A549 (cell line): ENCODE data around the gene TFAP2B. TPM values are rescaled to one million over a fixed set of nuclear protein-coding genes. Genes with fewer than 3 reads are reported as not detected.

Source experiments
- ATAC-seq, 2 experiments: fragments of 200-7000 bp in 1 of 2; fragments of >200 bp in 1 of 2; cut with Nextera tagmentation in 1 of 2; cut with Tn5 transposase in 1 of 2; 3 replicates each; pipeline versions ENCODE4 v1.8.0 to v1.9.1; 2018 to 2020; ENCODE audit warnings: mild to moderate bottlenecking in 1 of 2, moderate library complexity in 1 of 2
- CTCF ChIA-PET: fragments of 300-600 bp; sonication (Branson Sonifier 250); formaldehyde crosslinking; extraction: SDS; loops from one replicate; lab custom pipeline; 2021; ENCODE audit warnings: antibody characterized with exemption, inconsistent platforms; lab: Yijun Ruan, JAX
- POLR2A ChIA-PET: fragments of 350-600 bp; formaldehyde crosslinking; extraction: SDS; loops from one replicate; lab custom pipeline; 2021; ENCODE audit warnings: antibody characterized with exemption, inconsistent platforms; lab: Yijun Ruan, JAX
- DNase-seq, 2 experiments: peaks; one replicate each; pipeline versions ENCODE4 v3.0.0 to v3.0.0-alpha.2; 2011 to 2016; ENCODE audit warnings: low read depth in 1 of 2, low spot score in 1 of 2
- FAIRE-seq: peaks from 2 replicates; lab custom pipeline; 2011; peaks lifted over from hg19 to GRCh38; lab: Jason Lieb, UNC
- H3K27ac ChIP-seq, 2 experiments: fragments of >200 bp; sonication (Bioruptor Twin); formaldehyde crosslinking; 3 replicates each; pipeline ENCODE4 v1.5.1; 2016 to 2017
- H3K4me1 ChIP-seq: fragments of >200 bp; sonication (Bioruptor Twin); formaldehyde crosslinking; 3 replicates; pipeline ENCODE4 v1.6.1; 2016
- H3K4me2 ChIP-seq: fragments of >200 bp; sonication (Bioruptor Twin); formaldehyde crosslinking; 3 replicates; pipeline ENCODE4 v1.6.1; 2016
- H3K4me3 ChIP-seq: fragments of >200 bp; sonication (Bioruptor Twin); formaldehyde crosslinking; 3 replicates; pipeline ENCODE4 v1.5.1; 2016
- H3K9me3 ChIP-seq: fragments of >200 bp; sonication (Bioruptor Twin); formaldehyde crosslinking; 3 replicates; pipeline ENCODE4 v1.6.1; 2016
- CBX2 ChIP-seq: fragments of 200-600 bp; sonication (generic); IDR thresholded peaks from 2 replicates; pipeline ENCODE4 v1.6.1; 2016; ENCODE audit warnings: low read depth, mild to moderate bottlenecking, borderline replicate concordance
- CBX8 ChIP-seq: fragments of 200-600 bp; sonication (generic); IDR thresholded peaks from 2 replicates; pipeline ENCODE4 v1.6.1; 2016
- CEBPB ChIP-seq, 2 experiments: fragments of >200 bp in 1 of 2; sonication (Bioruptor Twin) in 1 of 2; formaldehyde crosslinking in 1 of 2; IDR thresholded peaks; 2 replicates each; pipeline ENCODE4 v1.6.1; 2012 to 2016
- CHD2 ChIP-seq: fragments of 150-350 bp; IDR thresholded peaks from 2 replicates; pipeline ENCODE4 v1.6.1; 2014; ENCODE audit warnings: low read length; ENCODE audit not compliant: partially characterized antibody
- CHD4 ChIP-seq: fragments of 200-600 bp; sonication (generic); IDR thresholded peaks from 2 replicates; pipeline ENCODE4 v1.6.1; 2016; ENCODE audit warnings: antibody characterized with exemption, mild to moderate bottlenecking, borderline replicate concordance
- EHF ChIP-seq: fragments of 250-450 bp; sonication (Bioruptor Pico); IDR thresholded peaks from 2 replicates; pipeline ENCODE4 v1.5.0; 2020; ENCODE audit warnings: mild to moderate bottlenecking
- EP300 ChIP-seq, 2 experiments: fragments of >200 bp; sonication (Bioruptor Twin); formaldehyde crosslinking; IDR thresholded peaks; 2 replicates in 1 of 2; 3 replicates in 1 of 2; pipeline ENCODE4 v1.6.1; 2016 to 2017
- ESRRA ChIP-seq: fragments of 150-350 bp; IDR thresholded peaks from 2 replicates; pipeline ENCODE4 v1.6.1; 2014; ENCODE audit warnings: mild to moderate bottlenecking, low read length, borderline replicate concordance
- FOXS1 ChIP-seq: fragments of 250-450 bp; sonication (Bioruptor Pico); IDR thresholded peaks from 2 replicates; pipeline ENCODE4 v1.5.0; 2020; ENCODE audit warnings: mild to moderate bottlenecking, moderate library complexity
- JUN ChIP-seq, 2 experiments: fragments of >200 bp; sonication (Bioruptor Twin); formaldehyde crosslinking; IDR thresholded peaks; 2 replicates in 1 of 2; 3 replicates in 1 of 2; pipeline ENCODE4 v1.6.1; 2016 to 2017
- MAFK ChIP-seq: fragments of 450-650 bp; IDR thresholded peaks from 2 replicates; pipeline ENCODE4 v1.6.1; 2014; ENCODE audit not compliant: partially characterized antibody
- MYC ChIP-seq: IDR thresholded peaks from 2 replicates; pipeline ENCODE4 v1.6.1; 2012; ENCODE audit warnings: mild to moderate bottlenecking, inconsistent platforms, low read length, improper control_type of control experiment, borderline replicate concordance
- NFE2L2 ChIP-seq: fragments of 150-350 bp; conservative IDR thresholded peaks from 2 replicates; pipeline ENCODE4 v1.6.1; 2014; ENCODE audit warnings: low read length
- NR3C1 ChIP-seq: fragments of >200 bp; sonication (Bioruptor Twin); formaldehyde crosslinking; IDR thresholded peaks from 3 replicates; pipeline ENCODE4 v1.6.1; 2017
- RARB ChIP-seq: fragments of 250-450 bp; sonication (Bioruptor Pico); IDR thresholded peaks from 2 replicates; pipeline ENCODE4 v1.8.0; 2021; ENCODE audit warnings: mild to moderate bottlenecking, moderate library complexity
- SREBF2 ChIP-seq: fragments of 450-650 bp; IDR thresholded peaks from 2 replicates; pipeline ENCODE4 v1.6.1; 2014; ENCODE audit warnings: mild to moderate bottlenecking, moderate library complexity
- TFCP2L1 ChIP-seq: fragments of 250-450 bp; sonication (Bioruptor Pico); IDR thresholded peaks from 2 replicates; pipeline ENCODE4 v1.5.0; 2021; ENCODE audit warnings: mild to moderate bottlenecking
- ZSCAN20 ChIP-seq: fragments of 250-450 bp; sonication (Bioruptor Pico); IDR thresholded peaks from 2 replicates; pipeline ENCODE4 v1.8.0; 2022; ENCODE audit warnings: mild to moderate bottlenecking, moderate library complexity
- WGBS: methylation state at CpG from one replicate; pipeline ENCODE4 v1.1.6; 2017; ENCODE audit errors: missing lambda C conversion rate; 5-methylcytosine and 5-hydroxymethylcytosine counted together
- polyA plus RNA-seq, 4 experiments: library from polyadenylated mRNA; depleted of rRNA in 3 of 4; stranded (reverse); fragments of >200 nt; fragmentation: RNase III in 1 of 4; extraction: RNeasy Plus Mini Kit Qiagen cat#74134 plus additional on column Dnase treatment in 1 of 4; gene quantifications; 2 replicates in 3 of 4; 3 replicates in 1 of 4; pipeline ENCODE4 v1.2.3, GENCODE V29; 2011 to 2017
- TF ChIP-seq, protein P1 (sequence below): IDR thresholded peaks from 2 replicates; pipeline ENCODE4 v1.6.1; 2012; ENCODE audit warnings: low read depth, borderline replicate concordance
- TF ChIP-seq, protein P2 (sequence below): fragments of 150-350 bp; IDR thresholded peaks from 2 replicates; pipeline ENCODE4 v1.6.1; 2014; ENCODE audit warnings: low read depth, mild to moderate bottlenecking, low read length
- TF ChIP-seq, protein P3 (sequence below): fragments of 200-600 bp; sonication (generic); IDR thresholded peaks from 2 replicates; pipeline ENCODE4 v1.6.1; 2016; ENCODE audit warnings: antibody characterized with exemption, mild to moderate bottlenecking, moderate library complexity

TFAP2B gene
- polyA plus RNA-seq, 2 of the 4 experiments (the other 2 are of a cell fraction), result not detected

DNA sequence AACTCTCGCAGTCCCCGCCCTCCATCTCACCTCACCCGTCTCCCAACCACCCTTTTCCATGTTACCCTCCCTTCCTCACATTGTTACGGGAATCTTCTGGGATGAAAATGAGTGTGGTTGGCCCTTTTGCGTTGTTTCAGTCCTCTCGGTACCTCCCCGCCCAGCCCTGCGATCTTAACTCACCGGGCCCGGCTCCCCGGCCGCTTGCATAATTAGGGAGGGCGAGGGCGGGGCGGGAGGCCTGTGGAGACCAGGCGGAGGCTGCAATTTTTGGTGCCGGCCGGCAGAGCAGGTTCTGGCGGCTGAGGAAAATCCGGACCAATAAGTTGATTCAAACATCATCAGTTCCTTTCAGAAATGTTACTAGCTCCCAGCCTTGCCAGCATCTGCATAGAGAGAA lies 25.2 kb downstream of the TFAP2B start:
- ChIA-PET CTCF (no interaction called here), POLR2A (no interaction called here)
- TF ChIP-seq FOXS1 (no peak), ZSCAN20 (no peak), RARB (no peak), CHD4 (no peak), NR3C1 (no peak), EP300 (IDR thresholded peaks at IDR 0.05) (no peak), EHF (CRISPR knock-in tag) (no peak), MYC (no peak), CEBPB (IDR thresholded peaks at IDR 0.05) (no peak)
- TF ChIP-seq, protein P1, sequence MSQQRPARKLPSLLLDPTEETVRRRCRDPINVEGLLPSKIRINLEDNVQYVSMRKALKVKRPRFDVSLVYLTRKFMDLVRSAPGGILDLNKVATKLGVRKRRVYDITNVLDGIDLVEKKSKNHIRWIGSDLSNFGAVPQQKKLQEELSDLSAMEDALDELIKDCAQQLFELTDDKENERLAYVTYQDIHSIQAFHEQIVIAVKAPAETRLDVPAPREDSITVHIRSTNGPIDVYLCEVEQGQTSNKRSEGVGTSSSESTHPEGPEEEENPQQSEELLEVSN, result no peak

DNA sequence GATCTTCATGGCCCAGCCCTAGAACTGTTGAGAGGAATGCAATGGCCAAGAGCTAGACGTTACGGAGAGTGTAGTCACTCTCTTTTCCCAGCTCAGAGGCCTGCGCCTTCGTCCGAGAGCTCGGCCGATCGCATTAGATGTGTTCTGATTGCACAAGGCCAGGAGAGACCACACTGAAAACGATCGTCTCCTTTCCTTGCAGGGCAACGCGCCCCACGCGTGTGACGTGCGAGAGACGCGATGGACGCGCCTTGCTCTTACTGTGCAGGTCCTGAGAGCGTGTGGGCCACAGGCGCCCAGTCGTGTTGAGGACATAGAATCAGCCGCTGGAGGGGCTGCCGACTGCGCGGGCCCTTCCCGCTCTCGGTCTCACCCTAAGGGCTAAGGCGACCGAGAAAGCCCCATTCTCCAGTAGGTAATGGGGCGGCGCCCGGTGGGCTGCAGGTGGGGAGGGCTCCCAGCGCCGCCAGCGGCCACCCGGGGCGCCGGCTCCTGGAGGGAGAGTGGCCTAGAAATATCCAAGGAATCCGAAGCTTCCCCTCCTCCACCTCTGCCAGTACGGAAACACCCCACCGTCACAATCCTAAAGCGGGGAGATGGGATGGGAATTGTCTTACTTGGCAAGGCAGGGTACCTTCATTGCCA lies 26.9 kb downstream of the TFAP2B start:
- no peaks in the 10 kb centered on the region for H3K4me1 ChIP-seq
- H3K4me2 ChIP-seq, result no peak overlapping the region
- no peak for FAIRE-seq
- TF ChIP-seq TFCP2L1 (CRISPR knock-in tag), result no peak
- TF ChIP-seq JUN (IDR thresholded peaks at IDR 0.05), result no peak
- TF ChIP-seq SREBF2, result no peak
- TF ChIP-seq NFE2L2, result no peak
- TF ChIP-seq, protein P2, sequence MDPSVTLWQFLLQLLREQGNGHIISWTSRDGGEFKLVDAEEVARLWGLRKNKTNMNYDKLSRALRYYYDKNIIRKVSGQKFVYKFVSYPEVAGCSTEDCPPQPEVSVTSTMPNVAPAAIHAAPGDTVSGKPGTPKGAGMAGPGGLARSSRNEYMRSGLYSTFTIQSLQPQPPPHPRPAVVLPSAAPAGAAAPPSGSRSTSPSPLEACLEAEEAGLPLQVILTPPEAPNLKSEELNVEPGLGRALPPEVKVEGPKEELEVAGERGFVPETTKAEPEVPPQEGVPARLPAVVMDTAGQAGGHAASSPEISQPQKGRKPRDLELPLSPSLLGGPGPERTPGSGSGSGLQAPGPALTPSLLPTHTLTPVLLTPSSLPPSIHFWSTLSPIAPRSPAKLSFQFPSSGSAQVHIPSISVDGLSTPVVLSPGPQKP, result no peak
- TF ChIP-seq CBX2, result no peak
- TF ChIP-seq CBX8, result no peak
- TF ChIP-seq, protein P3, sequence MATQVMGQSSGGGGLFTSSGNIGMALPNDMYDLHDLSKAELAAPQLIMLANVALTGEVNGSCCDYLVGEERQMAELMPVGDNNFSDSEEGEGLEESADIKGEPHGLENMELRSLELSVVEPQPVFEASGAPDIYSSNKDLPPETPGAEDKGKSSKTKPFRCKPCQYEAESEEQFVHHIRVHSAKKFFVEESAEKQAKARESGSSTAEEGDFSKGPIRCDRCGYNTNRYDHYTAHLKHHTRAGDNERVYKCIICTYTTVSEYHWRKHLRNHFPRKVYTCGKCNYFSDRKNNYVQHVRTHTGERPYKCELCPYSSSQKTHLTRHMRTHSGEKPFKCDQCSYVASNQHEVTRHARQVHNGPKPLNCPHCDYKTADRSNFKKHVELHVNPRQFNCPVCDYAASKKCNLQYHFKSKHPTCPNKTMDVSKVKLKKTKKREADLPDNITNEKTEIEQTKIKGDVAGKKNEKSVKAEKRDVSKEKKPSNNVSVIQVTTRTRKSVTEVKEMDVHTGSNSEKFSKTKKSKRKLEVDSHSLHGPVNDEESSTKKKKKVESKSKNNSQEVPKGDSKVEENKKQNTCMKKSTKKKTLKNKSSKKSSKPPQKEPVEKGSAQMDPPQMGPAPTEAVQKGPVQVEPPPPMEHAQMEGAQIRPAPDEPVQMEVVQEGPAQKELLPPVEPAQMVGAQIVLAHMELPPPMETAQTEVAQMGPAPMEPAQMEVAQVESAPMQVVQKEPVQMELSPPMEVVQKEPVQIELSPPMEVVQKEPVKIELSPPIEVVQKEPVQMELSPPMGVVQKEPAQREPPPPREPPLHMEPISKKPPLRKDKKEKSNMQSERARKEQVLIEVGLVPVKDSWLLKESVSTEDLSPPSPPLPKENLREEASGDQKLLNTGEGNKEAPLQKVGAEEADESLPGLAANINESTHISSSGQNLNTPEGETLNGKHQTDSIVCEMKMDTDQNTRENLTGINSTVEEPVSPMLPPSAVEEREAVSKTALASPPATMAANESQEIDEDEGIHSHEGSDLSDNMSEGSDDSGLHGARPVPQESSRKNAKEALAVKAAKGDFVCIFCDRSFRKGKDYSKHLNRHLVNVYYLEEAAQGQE, result no peak
- TF ChIP-seq ZSCAN20, result no peak
- TF ChIP-seq MAFK, result no peak
- TF ChIP-seq CHD2, result no peak
- TF ChIP-seq FOXS1, result no peak
- TF ChIP-seq ESRRA, result no peak
- TF ChIP-seq, all 56 proteins: peak for 0
- no peaks in the 10 kb centered on the region for H3K9me3 ChIP-seq
- ATAC-seq, result no peak
- POLR2A ChIA-PET, result no interaction called here
- H3K27ac ChIP-seq, result no peak overlapping the region
- DNase-seq, result no peak
- CTCF ChIA-PET, result no interaction called here
- no peak overlapping the region for H3K4me3 ChIP-seq
- 64% methylated on average over 33 of the region's 44 CpGs for WGBS

More for the DNA sequence above, 25.2 kb downstream of the TFAP2B start:
- Histone ChIP-seq H3K4me2 (no peak overlapping the region), H3K27ac (no peak overlapping the region), H3K4me1 (no peaks in the 10 kb centered on the region), H3K4me3 (no peak overlapping the region), H3K9me3 (no peaks in the 10 kb centered on the region)
- DNase-seq (peak in 1 of 2 experiments; percentile 2), FAIRE-seq (no peak), ATAC-seq (no peak)
- 17% methylated on average over 12 of the region's 20 CpGs for WGBS
